HG03342 (cell line): ENCODE measurements around the gene THTPA.

Experiments
- ATAC-seq: cut with Tn5 transposase; IDR thresholded peaks from one replicate; pipeline ENCODE4 v1.9.1; 2021; ENCODE audit warnings: mild to moderate bottlenecking, moderate library complexity; ENCODE audit not compliant: unreplicated experiment

The THTPA gene

DNA sequence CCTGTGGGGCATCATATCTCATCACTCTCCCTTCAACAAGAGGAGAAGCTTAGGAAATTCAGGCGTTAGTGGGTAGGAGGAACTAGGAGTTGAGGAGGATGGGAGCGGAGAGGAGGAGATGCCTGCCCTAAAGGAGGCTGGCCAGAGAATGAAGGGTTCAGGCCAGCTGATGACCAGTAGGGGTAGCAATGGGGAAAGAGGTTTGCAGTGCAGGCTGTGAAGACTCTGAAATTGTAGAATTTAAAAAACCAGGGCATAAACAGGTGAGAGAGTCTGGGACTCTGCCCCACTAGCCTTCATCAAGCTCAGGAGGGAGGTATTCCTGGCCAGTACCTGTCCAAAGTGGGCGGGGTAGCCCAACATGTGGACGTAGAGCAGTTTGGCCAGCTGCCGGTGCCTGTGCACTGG, 10.7 kb downstream of the THTPA start:
- ATAC-seq = no peak

GRCh38 chr14:23567186-23568020, 11.3 kb downstream of the THTPA start, which contains the start of gene AP1G2:
TSS of gene AP1G2 (minus strand) at chr14:23567791. CDS start at chr14:23567314, 477 bp downstream.
- ATAC-seq = peak; percentile 86

DNA sequence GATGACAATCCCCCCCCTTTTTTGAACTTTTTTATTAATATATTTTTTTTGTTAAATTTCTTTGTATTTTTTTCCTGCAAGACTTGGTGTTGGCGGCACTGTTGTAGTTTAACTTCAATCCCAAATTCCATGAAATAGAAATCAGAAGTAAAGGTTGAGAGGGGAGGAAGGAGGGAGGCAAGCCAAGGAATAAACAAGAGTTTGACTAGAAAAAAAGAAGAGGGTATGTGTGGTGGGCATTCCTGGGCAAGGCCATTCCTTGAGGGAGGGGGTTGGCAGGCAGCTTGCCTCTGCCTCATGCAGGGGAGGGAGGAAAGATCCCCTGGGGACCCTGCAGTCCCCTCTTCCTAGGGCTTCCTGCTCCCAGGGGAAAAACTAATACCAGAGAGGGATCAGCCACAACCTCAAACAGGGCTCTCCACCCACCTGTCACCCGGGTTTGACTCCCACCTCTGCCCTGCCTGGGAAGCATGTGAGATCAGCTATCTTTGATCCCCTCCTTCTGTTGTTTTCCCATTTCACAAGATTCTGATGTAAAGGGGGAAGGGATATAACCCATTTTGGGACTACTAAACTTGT, 12.0 kb downstream of the THTPA start:
- ATAC-seq = no peak

GRCh38 chr14:23568600-23569331, 12.7 kb downstream of the THTPA start:
- ATAC-seq = no peak

DNA sequence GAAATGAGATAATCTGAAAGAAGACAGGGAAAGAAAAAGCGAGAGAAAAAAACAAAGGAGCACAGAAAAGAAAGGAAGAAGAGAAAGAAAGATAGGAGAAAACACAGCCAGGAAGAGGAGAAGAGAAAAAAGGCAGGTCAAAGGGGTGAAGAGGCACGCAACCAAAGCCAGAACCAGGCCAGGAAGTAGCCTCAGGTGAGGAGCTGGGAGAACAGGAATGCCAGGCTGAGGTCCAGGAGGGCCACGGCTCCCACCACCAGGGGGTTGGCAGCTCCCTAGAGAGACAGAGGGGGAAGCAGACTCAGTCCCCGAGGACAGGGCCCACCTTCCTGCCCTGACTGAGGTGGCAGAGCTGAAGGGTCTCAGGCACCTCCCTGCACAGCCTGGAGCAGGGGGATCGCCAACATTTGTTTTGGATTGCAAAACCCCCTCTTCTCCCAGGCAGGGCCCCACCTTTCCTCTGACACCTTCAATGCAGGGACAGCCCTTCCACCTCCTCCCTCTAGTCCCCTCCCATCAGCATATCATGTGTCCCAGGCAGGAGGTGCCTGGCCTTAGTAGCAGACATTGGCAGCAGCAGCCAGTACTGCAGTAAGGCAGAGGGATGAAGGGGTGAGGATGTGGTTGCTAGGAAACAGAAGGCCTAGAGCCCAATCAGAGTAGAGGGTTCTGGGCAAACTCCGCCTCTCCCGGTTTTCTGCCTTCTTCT, 13.5 kb downstream of the THTPA start:
- ATAC-seq = no peak

DNA sequence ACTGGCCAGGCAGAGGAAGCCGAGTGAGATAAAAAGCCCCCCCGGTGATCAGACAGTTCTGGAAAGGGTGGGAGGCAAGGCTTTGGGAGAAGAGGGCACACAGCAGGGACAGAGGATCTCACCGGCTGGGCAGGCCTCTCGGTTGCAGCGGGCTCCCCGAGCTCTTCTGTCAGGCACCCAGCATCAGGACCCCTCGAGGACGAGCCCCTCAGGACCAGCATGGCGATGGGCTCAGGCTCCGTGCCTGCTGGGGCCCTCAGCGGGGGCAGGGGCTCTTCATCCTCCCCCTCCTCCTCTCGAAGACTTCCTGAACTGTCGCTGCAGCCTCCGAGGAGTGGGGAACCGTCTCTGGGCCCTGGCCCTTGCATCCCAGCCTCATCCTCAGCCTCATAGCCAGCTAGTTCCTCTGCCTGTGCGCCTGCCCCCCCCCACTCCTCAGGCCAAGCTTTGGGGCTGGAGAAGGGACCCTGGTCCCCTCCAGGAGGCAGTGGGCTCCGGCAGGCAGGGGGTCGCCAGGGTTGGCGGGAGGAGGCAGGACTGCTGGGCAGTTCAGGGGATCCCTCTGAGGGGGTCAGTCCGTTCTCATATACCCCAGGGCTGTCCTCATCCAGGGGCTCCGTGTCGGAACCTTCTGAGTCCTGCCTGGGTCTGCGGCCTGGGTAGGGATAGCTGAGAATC, 14.9 kb downstream of the THTPA start:
- no peak for ATAC-seq

- no peak for ATAC-seq
Measured at GRCh38 chr14:23571701-23572523, 15.8 kb downstream of the THTPA start.

DNA sequence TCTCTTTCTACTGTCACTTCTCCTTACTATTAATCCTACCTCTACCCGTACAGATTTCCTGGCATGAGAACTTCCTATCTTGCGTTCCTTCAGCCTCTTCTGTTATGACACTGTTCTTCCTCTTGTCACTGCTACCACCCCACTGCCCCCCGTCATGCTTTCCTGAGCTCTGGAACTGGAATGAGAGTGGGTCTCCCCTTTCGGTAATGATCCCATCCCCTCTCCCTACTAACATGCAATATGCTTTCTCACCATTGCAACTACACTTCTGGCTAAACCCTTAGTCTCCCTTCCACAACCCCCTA, 16.4 kb downstream of the THTPA start:
- no peak for ATAC-seq

GRCh38 chr14:23572836-23573235, 16.8 kb downstream of the THTPA start:
- ATAC-seq = no peak

GRCh38 chr14:23573384-23574015, 17.4 kb downstream of the THTPA start:
- ATAC-seq = no peak

DNA sequence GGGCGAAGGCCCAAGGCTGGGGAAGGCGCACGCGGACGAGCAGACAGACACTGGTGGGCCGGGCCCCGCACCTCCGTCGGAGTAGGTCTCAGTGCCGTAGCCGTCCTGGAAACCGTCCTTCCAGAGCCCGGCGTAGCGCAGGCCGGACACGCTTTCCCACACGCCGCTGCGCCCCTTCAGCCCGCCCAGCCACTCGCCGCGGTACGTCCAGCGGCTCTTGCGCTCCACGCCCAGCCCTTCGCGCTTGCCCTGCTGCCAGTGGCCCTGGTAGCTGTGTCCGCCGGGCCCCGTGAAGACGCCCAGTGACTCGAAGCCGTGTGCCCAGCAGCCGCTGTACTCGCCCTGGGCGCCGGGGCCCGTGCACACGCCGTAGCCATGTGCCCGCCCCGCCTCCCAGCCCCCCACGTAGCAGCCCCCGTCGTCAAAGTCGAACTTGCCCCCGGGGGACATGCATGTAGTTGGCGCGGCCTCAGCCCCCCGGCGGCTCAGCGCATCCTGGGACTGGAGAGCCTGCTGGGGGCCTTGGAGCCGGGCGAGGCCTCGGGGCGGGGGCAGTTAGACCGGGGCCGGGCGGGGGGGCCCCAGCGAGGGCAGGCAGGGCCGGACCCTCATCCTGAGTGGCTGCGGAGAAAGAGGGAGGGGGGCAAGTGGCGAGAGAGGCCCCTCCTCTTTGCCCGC, 21.1 kb downstream of the THTPA start:
- no peak for ATAC-seq

- ATAC-seq = no peak
Measured at GRCh38 chr14:23577710-23578392, 21.8 kb downstream of the THTPA start.

GRCh38 chr14:23578560-23579310, 22.7 kb downstream of the THTPA start, which contains the start of gene JPH4:
TSS of gene JPH4 (minus strand) at chr14:23578790. CDS start at chr14:23577453, 1,337 bp downstream.
- no peak for ATAC-seq

GRCh38 chr14:23579311-23579630, 23.2 kb downstream of the THTPA start:
- ATAC-seq = no peak

GRCh38 chr14:23579739-23580138, 23.7 kb downstream of the THTPA start:
- no peak for ATAC-seq

- ATAC-seq = no peak
Measured at GRCh38 chr14:23580152-23580926, 24.3 kb downstream of the THTPA start.

DNA sequence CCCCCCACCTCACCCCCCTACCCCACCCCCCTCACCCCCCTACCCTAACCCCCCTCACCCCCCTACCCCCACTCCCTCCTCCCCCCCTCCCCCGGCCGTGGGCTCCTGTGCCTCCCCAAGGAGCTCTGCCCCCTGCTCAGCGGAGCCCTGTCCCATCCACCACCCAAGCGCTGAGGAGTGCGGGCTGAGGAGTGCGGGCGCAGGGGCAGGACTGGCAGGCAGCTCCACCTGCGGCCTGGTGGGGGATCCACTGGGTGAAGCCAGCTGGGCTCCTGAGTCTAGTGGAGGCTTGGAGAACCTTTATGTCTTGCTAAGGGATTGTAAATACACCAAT, 24.8 kb downstream of the THTPA start:
- no peak for ATAC-seq
